H9 (cell line): ENCODE data around the gene ITM2C. TPM values are rescaled to one million over a fixed set of nuclear protein-coding genes. Genes with fewer than 3 reads are reported as not detected.
A peak's percentile ranks its signal among the peaks of the same experiment; 100 is the strongest.

Experiments used
- DNase-seq: peaks from one replicate; pipeline ENCODE4 v3.0.0-alpha.2; 2017
- H2AFZ ChIP-seq: one replicate; pipeline ENCODE4 v1.6.1; 2013; ENCODE audit warnings: mild to moderate bottlenecking, low read length, control low read depth, moderate library complexity
- H2AK5ac ChIP-seq: 2 replicates; pipeline ENCODE4 v1.6.1; 2013; ENCODE audit warnings: low read length, control low read depth, mixed read lengths; ENCODE audit not compliant: insufficient read length
- H2BK120ac ChIP-seq: one replicate; pipeline ENCODE4 v1.6.1; 2013; ENCODE audit warnings: low read depth, mild to moderate bottlenecking, low read length, control low read depth, inconsistent platforms; ENCODE audit not compliant: poor library complexity, severe bottlenecking
- H2BK12ac ChIP-seq: 2 replicates; pipeline ENCODE4 v1.6.1; 2013; ENCODE audit warnings: low read length, control low read depth, mixed read lengths, low read depth; ENCODE audit not compliant: insufficient read length
- H2BK15ac ChIP-seq: 2 replicates; pipeline ENCODE4 v1.6.1; 2013; ENCODE audit warnings: low read depth, low read length, control low read depth
- H2BK20ac ChIP-seq: one replicate; pipeline ENCODE4 v1.6.1; 2013; ENCODE audit warnings: low read depth, mild to moderate bottlenecking, low read length, control low read depth, inconsistent platforms; ENCODE audit not compliant: poor library complexity, severe bottlenecking
- H2BK5ac ChIP-seq: 2 replicates; pipeline ENCODE4 v1.6.1; 2013; ENCODE audit warnings: low read length, control low read depth, mixed read lengths; ENCODE audit not compliant: insufficient read length
- H3K14ac ChIP-seq: 2 replicates; pipeline ENCODE4 v1.6.1; 2013; ENCODE audit warnings: low read length, control low read depth; ENCODE audit not compliant: insufficient read depth
- H3K18ac ChIP-seq: 2 replicates; pipeline ENCODE4 v1.6.1; 2013; ENCODE audit warnings: low read depth, mild to moderate bottlenecking, mixed read lengths, low read length, control low read depth; ENCODE audit not compliant: insufficient read length
- H3K23ac ChIP-seq: 2 replicates; pipeline ENCODE4 v1.6.1; 2013; ENCODE audit warnings: low read length, control low read depth, mixed read lengths, low read depth; ENCODE audit not compliant: insufficient read length
- H3K23me2 ChIP-seq: 2 replicates; pipeline ENCODE4 v1.6.1; 2013; ENCODE audit warnings: low read depth, mild to moderate bottlenecking, mixed read lengths, low read length, control low read depth; ENCODE audit not compliant: insufficient read length, poor library complexity, severe bottlenecking
- H3K27ac ChIP-seq: 2 replicates; pipeline ENCODE4 v1.5.1; 2013; ENCODE audit warnings: low read length, control low read depth, mixed read lengths, low read depth; ENCODE audit not compliant: insufficient read length
- H3K27me3 ChIP-seq: 2 replicates; pipeline ENCODE4 v1.6.1; 2013; ENCODE audit warnings: low read length, control low read depth, inconsistent platforms; ENCODE audit not compliant: insufficient read depth
- H3K4ac ChIP-seq: 2 replicates; pipeline ENCODE4 v1.6.1; 2013; ENCODE audit warnings: low read depth, mild to moderate bottlenecking, control low read depth, inconsistent platforms, low read length, moderate library complexity
- H3K4me1 ChIP-seq: 2 replicates; pipeline ENCODE4 v1.6.1; 2013; ENCODE audit warnings: low read length, control low read depth, inconsistent platforms; ENCODE audit not compliant: insufficient read depth
- H3K4me2 ChIP-seq: 2 replicates; pipeline ENCODE4 v1.6.1; 2013; ENCODE audit warnings: low read length, control low read depth, mixed read lengths; ENCODE audit not compliant: insufficient read length, insufficient read depth
- H3K56ac ChIP-seq: 2 replicates; pipeline ENCODE4 v1.6.1; 2013; ENCODE audit warnings: low read depth, mild to moderate bottlenecking, mixed read lengths, low read length, control low read depth; ENCODE audit not compliant: insufficient read length
- H3K79me1 ChIP-seq: 2 replicates; pipeline ENCODE4 v1.6.1; 2013; ENCODE audit warnings: low read depth, mild to moderate bottlenecking, moderate library complexity, low read length, control low read depth, inconsistent platforms; ENCODE audit not compliant: insufficient read depth, poor library complexity, severe bottlenecking
- H3K79me2 ChIP-seq: 2 replicates; pipeline ENCODE4 v1.6.1; 2013; ENCODE audit warnings: low read length, control low read depth, inconsistent platforms; ENCODE audit not compliant: insufficient read depth
- H3K9ac ChIP-seq: 2 replicates; pipeline ENCODE4 v1.6.1; 2013; ENCODE audit warnings: low read length, control low read depth, mixed read lengths; ENCODE audit not compliant: insufficient read length; ENCODE audit errors: extremely low read depth
- H3K9me3 ChIP-seq: one replicate; pipeline ENCODE4 v1.6.1; 2013; ENCODE audit warnings: low read depth, low read length, inconsistent platforms; ENCODE audit not compliant: control insufficient read depth
- H3T11ph ChIP-seq: one replicate; pipeline ENCODE4 v1.6.1; 2013; ENCODE audit warnings: mild to moderate bottlenecking, low read length, control low read depth, inconsistent platforms
- H4K20me1 ChIP-seq: one replicate; pipeline ENCODE4 v1.6.1; 2013; ENCODE audit not compliant: control insufficient read depth, insufficient read length, insufficient read depth
- H4K5ac ChIP-seq: 2 replicates; pipeline ENCODE4 v1.6.1; 2013; ENCODE audit warnings: low read depth, mild to moderate bottlenecking, mixed read lengths, low read length, control low read depth; ENCODE audit not compliant: insufficient read length
- H4K8ac ChIP-seq: replicated peaks from 2 replicates; pipeline ENCODE4 v1.6.1; 2013; ENCODE audit warnings: low read length, control low read depth, mixed read lengths, low read depth; ENCODE audit not compliant: insufficient read length
- H4K91ac ChIP-seq: 2 replicates; pipeline ENCODE4 v1.6.1; 2013; ENCODE audit warnings: low read depth, mild to moderate bottlenecking, moderate library complexity, mixed read lengths, low read length, control low read depth; ENCODE audit not compliant: insufficient read length
- H3K27ac Mint-ChIP-seq, 3 experiments: 2 replicates in 2 of 3; 3 replicates in 1 of 3; pipeline ENCODE4 v1.8.0; 2020 to 2021; ENCODE audit warnings: mixed read lengths in 3 of 3, mild to moderate bottlenecking in 1 of 3, moderate library complexity in 1 of 3
- H3K27me3 Mint-ChIP-seq: 2 replicates; pipeline ENCODE4 v1.8.0; 2021; ENCODE audit warnings: low read depth, mild to moderate bottlenecking, moderate library complexity, mixed read lengths
- H3K36me3 Mint-ChIP-seq, 3 experiments: 2 replicates in 2 of 3; 3 replicates in 1 of 3; pipeline ENCODE4 v1.8.0; 2020 to 2021; ENCODE audit warnings: low read depth in 3 of 3, mixed read lengths in 3 of 3; ENCODE audit not compliant: insufficient read depth in 1 of 3
- H3K4me1 Mint-ChIP-seq, 2 experiments: 2 replicates each; pipeline ENCODE4 v1.8.0; 2020; ENCODE audit warnings: mixed read lengths in 2 of 2
- H3K4me3 Mint-ChIP-seq, 2 experiments: 2 replicates in 1 of 2; 3 replicates in 1 of 2; pipeline ENCODE4 v1.8.0; 2020 to 2021; ENCODE audit warnings: mild to moderate bottlenecking in 2 of 2, mixed read lengths in 2 of 2, moderate library complexity in 1 of 2
- H3K9me3 Mint-ChIP-seq, 2 experiments: 2 replicates in 1 of 2; 3 replicates in 1 of 2; pipeline ENCODE4 v1.8.0; 2020; ENCODE audit warnings: mild to moderate bottlenecking in 2 of 2, mixed read lengths in 2 of 2, moderate library complexity in 1 of 2
- WGBS: extraction: QIAGEN DNeasy Blood & Tissue Kit; methylation state at CpG from one replicate; pipeline ENCODE4 v1.1.7; 2013; ENCODE audit warnings: missing lambda C conversion rate, low lambda C conversion rate, mixed read lengths; ENCODE audit not compliant: insufficient read length; ENCODE audit errors: extremely low coverage; 5-methylcytosine and 5-hydroxymethylcytosine counted together
- total RNA-seq: library from RNA; stranded (reverse); gene quantifications from 2 replicates; pipeline ENCODE4 v1.2.1, GENCODE V29; 2021
- TF ChIP-seq, protein P1 (sequence below): fragments of 200-600 bp; sonication (generic); conservative IDR thresholded peaks from 3 replicates; pipeline ENCODE4 v1.8.0; 2021; ENCODE audit warnings: antibody characterized with exemption, mild to moderate bottlenecking

The ITM2C gene
- total RNA-seq, 1 experiment from 2014 or later, result 297 TPM

DNA sequence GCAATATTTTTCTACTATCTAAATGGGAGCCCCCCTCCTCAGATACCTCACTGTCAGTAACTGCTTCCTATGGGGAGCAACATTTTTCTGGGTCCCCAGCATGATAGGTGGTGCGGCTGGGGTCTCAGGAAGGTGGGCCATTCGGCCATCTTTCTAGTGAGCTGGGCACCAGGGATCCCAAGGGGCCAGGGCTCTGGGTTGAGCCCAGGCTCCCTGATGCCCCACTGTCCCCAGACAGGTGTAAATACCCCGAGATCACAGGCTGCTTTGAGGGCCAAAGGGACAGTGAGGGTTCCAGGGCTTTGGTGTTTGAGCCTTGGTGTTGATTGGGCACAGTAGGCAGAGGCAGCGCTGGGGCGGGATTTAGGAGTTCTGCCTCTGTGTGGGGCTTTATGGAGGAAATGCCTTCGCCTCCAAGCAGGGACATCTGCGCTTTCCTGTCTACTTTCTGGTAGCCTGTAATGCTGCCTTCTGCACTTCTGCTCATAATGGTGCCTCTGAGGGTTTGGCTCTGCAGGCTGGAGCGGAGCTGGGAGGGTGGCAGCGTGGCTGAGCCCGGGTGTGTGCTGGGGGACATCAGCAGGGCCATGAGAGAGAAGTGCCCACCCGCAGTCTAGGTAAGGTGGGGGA lies 5.3 kb downstream of the ITM2C start:
- no peak overlapping the region for H3K23ac ChIP-seq
- H2BK15ac ChIP-seq, result no peak overlapping the region
- H3K4me3 Mint-ChIP-seq, result peak overlapping the region; percentile 57 to 79
- H3K9ac ChIP-seq, result no peak overlapping the region
- no peak overlapping the region for H2AK5ac ChIP-seq
- H3K27ac ChIP-seq, result no peak overlapping the region
- no peaks in the 10 kb centered on the region for H3K79me1 ChIP-seq
- peak overlapping the region; percentile 93 to 99 (median 99) for H3K27ac Mint-ChIP-seq
- H3K36me3 Mint-ChIP-seq, result peaks cover 11 to 30% (median 19%) of the 10 kb centered on the region in 3 experiments; a peak in 6 of 7 replicates
- H4K91ac ChIP-seq, result no peak overlapping the region
- no peaks in the 10 kb centered on the region for H3K27me3 ChIP-seq
- H4K20me1 ChIP-seq, result no peaks in the 10 kb centered on the region
- H2BK5ac ChIP-seq, result no peak overlapping the region
- H4K8ac ChIP-seq, result no peak overlapping the region
- H3K14ac ChIP-seq, result no peak overlapping the region
- H3K56ac ChIP-seq, result no peak overlapping the region
- H3K79me2 ChIP-seq, result peaks cover 45% of the 10 kb centered on the region
- no peak overlapping the region for H2BK20ac ChIP-seq
- H3K9me3 Mint-ChIP-seq, result peaks cover 0 to 2% of the 10 kb centered on the region in 2 experiments; a peak in 1 of 5 replicates
- no peaks in the 10 kb centered on the region for H3K27me3 Mint-ChIP-seq
- H3K4me2 ChIP-seq, result no peak overlapping the region
- no CpG with 5 or more reads among the region's 11 CpGs for WGBS
- no peak overlapping the region for H4K5ac ChIP-seq
- TF ChIP-seq, protein P1, sequence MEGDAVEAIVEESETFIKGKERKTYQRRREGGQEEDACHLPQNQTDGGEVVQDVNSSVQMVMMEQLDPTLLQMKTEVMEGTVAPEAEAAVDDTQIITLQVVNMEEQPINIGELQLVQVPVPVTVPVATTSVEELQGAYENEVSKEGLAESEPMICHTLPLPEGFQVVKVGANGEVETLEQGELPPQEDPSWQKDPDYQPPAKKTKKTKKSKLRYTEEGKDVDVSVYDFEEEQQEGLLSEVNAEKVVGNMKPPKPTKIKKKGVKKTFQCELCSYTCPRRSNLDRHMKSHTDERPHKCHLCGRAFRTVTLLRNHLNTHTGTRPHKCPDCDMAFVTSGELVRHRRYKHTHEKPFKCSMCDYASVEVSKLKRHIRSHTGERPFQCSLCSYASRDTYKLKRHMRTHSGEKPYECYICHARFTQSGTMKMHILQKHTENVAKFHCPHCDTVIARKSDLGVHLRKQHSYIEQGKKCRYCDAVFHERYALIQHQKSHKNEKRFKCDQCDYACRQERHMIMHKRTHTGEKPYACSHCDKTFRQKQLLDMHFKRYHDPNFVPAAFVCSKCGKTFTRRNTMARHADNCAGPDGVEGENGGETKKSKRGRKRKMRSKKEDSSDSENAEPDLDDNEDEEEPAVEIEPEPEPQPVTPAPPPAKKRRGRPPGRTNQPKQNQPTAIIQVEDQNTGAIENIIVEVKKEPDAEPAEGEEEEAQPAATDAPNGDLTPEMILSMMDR, result no peak
- no peak overlapping the region for H2BK120ac ChIP-seq
- no peak overlapping the region for H2BK12ac ChIP-seq
- H3T11ph ChIP-seq, result no peak overlapping the region
- no peak overlapping the region for H3K4ac ChIP-seq
- H3K4me1 Mint-ChIP-seq, result peaks cover 58 to 60% of the 10 kb centered on the region in 2 experiments
- H2AFZ ChIP-seq, result no peak overlapping the region
- H3K18ac ChIP-seq, result no peak overlapping the region
- no peaks in the 10 kb centered on the region for H3K9me3 ChIP-seq
- peaks cover 10% of the 10 kb centered on the region for H3K23me2 ChIP-seq
- no peak for DNase-seq
- peaks cover 16% of the 10 kb centered on the region; the same call in 1 of the 2 replicates for H3K4me1 ChIP-seq
